GM21576 (cell line): Measurements from ENCODE around the gene ZNF468.
"Not testable (repeated sequence)": the region's sequence is repeated elsewhere in the genome, so short reads cannot be mapped to it uniquely, and the experiment has no call there.

Source experiments
- ATAC-seq: cut with Tn5 transposase; IDR thresholded peaks from one replicate; pipeline ENCODE4 v1.9.1; 2021; ENCODE audit warnings: mild to moderate bottlenecking, moderate library complexity; ENCODE audit not compliant: unreplicated experiment

The ZNF468 gene

DNA sequence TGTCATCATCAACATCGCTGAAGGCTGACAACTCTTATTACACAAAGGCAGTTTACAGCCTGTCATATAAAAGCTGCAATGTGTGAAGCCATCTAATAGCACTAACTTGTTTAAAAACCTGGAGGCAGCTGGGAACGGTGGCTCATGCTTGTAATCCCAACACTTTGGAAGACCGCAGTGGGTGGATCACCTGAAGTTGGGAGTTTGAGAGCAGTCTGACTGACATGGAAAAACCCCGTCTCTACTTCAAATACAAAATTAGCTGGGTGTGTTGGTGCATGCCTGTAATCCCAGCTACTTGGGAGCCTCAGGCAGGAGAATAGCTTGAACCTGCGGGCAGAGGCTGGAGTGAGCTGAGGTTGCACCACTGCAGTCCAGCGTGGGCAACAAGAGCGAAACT lies 27.6 kb downstream of the ZNF468 start:
- ATAC-seq: not testable (repeated sequence)

DNA sequence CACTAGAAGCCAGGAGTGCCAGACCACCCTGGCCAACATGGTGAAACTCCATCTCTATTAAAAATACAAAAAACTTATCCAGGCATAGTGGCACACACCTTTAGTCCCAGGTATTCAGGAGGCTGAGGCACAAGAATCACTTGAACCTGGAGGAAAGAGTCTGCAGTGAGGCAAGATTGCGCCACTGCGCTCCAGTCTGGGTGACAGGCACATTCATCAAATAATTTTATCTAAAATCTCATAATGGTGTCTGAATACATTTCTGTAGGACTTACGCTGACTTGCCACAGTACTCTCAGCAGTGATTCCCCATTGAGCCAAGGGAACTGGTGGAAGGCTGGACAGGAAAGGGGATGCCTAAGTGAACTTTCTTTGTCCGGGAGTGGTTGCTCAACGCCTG lies 31.7 kb downstream of the ZNF468 start:
- no peak for ATAC-seq

DNA sequence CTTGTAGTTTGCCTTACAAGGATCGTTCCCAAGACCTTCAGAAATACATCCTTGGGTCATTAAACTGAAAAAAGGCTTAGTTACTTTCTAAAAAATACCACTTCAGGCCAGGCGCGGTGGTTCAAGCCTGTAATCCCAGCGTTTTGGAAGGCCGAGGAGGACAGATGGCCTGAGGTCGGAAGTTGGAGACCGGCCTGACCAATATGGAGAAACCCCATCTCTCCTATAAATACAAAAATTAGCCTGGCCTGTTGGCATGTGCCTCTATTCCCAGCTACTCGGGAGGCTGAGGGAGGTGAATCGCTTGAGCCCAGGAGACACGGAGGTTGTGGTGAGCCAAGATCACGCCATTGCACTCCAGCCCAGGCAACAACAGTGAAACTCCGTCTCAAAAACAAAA lies 33.7 kb downstream of the ZNF468 start:
- ATAC-seq: no peak

DNA sequence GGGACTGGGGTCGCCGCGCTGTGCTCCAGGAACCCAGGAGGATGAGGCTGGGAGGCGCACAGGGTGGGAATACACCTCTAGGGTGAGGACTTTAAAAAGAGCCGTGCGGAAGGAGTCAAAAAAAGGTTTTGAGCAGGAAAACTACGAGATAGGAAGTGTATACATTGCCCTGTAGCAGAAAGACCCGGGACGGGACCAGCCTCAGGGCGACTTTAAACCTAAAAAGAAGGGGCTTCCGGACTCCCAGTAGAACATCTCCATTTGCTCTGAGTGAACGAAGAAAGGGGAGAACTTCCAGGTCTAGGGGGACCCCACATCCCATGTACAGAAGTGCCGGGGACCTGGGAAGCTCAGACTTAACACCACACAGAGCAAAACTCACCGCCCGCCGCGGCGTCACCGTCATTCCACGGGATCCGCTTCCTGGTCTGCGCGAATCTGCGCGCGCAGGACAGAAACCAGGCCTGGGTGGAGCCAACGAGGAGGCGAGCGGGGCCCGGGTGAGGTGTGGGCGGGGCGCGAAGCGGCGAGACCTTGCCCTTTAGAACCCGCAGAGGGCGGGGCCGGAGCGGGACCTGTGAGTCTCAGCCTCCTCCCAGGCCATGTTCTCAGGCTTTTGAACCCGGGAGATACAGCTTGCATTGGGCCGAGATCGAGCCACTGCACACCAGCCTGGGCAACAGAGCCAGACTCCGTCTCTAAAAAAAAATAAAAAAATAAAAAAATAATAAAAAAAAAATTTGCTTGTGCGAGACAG lies 36.0 kb downstream of the ZNF468 start, which contains the start of gene ZNF28:
TSS of gene ZNF28 (minus strand) at position 430 of the 757 bp plus-strand sequence. CDS start 3,675 bp downstream, outside the sequence.
- peak; percentile 95 for ATAC-seq

DNA sequence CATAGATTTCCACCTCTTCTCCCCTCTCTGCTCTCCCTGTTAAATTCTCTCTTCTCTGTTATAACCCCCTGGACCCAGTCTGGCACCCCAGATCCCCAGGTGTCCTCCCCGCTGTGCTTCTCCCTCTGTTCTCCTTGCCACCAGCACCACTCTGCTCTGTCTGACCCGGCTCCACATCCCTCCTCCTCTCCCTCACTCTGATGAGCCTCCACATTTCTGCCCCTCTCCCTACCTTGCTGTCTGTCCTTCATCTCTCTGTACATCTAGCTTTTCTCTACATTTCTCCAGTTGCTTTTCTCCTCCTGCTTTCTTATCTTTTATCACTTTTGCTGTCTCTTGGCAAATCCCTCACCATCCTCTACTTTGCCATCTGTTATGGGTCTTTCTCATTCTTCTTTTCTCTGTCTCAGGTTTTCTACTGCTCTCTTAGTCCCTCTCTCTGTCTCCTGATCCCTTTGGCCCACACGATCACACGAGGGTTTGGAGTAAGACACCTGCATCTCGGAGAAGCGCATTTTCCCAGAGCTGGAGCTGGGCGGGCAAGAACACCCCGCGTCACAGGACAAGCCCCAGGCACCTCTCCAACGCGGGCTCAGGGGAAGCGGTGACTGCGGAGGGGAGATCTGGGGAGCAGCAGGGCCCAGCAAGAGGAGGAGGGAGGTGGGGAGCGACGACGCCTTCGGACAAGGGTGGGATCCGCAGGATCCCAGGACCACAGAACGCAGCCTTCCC lies 36.8 kb downstream of the ZNF468 start:
- peak; percentile 28 for ATAC-seq

DNA sequence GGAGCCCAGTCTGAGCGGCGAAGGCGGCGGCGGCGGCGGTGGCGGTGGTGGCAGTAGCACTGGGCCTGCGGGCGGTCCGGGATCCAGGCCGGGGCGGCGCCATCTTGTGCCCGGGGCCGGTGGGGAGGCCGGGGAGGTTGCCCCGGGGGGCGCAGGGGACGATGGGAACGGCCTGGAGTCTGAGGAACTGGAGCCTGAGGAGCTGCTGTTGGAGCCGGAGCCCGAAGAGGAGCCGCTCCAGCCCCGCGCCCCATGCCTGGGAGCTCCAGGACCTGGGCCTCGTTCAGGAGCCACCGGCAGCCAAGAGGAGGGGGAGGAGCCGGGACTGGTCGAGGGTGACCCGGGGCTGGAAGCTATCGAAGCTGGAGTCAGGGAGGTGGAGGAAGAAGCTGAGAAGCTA lies 47.6 kb downstream of the ZNF468 start:
- ATAC-seq: no peak

DNA sequence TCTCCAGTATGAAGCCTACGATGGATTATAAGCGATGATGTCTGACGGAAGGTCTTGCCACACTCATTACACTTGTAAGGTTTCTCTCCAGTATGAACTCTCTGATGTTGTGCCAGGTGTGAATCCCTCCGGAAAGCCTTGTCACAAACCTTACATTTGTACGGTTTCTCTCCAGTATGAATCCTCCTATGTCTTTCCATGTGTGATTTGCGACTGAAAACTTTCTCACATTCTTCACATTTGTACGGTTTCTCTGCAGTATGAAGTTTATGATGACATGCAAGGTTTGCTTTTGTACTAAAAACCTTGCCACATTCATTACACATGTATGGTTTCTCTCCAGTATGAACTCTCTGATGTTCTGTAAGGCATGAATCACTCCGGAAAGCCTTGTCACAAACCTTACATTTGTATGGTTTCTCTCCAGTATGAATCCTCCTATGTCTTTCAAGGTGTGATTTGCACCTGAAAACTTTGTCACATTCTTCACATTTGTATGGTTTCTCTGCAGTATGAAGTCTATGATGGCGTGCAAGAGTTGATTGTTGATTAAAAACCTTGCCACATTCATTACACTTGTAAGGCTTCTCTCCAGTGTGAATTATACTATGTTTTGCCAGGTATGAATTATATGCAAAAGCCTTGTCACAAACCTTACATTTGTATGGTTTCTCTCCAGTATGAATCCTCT lies 57.3 kb downstream of the ZNF468 start:
- ATAC-seq: not testable (repeated sequence)

DNA sequence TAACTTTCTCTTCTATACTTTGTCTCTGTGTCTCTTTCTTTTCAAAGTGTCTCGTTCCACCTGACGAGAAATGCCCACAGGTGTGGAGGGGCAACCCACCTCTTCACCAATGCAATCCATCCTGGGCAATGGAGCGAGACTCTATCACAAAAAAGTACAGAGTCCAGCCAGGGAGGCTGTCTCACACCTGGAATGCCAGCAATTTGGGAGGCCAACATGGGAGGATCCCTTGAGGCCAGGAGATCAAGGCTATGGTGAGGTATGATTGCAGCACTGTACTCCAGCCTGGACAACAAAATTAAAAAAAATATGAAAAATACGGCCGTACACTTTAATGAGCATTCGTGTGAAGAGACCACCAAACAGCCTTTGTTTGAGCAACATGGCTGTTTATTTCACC lies 68.0 kb downstream of the ZNF468 start:
- ATAC-seq: no peak
